Measurements from ENCODE around the gene RPS2. TPM values are rescaled to one million over a fixed set of nuclear protein-coding genes. Genes with fewer than 3 reads are reported as not detected.
A peak's percentile ranks its signal among the peaks of the same experiment; 100 is the strongest.

The RPS2 gene
- total RNA-seq, 1 experiment from 2014 or later: 2,961 TPM

- ChIA-PET CTCF (no interaction called here), POLR2A (no interaction called here)
- Histone ChIP-seq H3K9me3 (no peaks in the 10 kb centered on the region), H3K36me3 (ENCODE audit: control insufficient read depth, insufficient read depth, low read length) (peaks cover 2% of the 10 kb centered on the region; the same call in 1 of the 2 replicates), H3K4me1 (no peaks in the 10 kb centered on the region), H3K27me3 (replicated peaks; ENCODE audit: control insufficient read depth, insufficient read depth, low read length) (no peaks in the 10 kb centered on the region), H3K4me3 (ENCODE audit: low read depth, low read length) (no peak overlapping the region)
- Mint-ChIP-seq H3K4me1 (ENCODE audit: low read depth, unreplicated experiment) (no peaks in the 10 kb centered on the region), H3K9me3 (ENCODE audit: unreplicated experiment) (no peaks in the 10 kb centered on the region), H3K27ac (ENCODE audit: unreplicated experiment) (no peak overlapping the region), H3K36me3 (ENCODE audit: insufficient read depth, unreplicated experiment) (peaks cover 49% of the 10 kb centered on the region), H3K4me3 (ENCODE audit: unreplicated experiment) (no peak overlapping the region), H3K27me3 (ENCODE audit: insufficient read depth, unreplicated experiment) (no peaks in the 10 kb centered on the region)
- no peak for DNase-seq
- TF ChIP-seq, protein P1, sequence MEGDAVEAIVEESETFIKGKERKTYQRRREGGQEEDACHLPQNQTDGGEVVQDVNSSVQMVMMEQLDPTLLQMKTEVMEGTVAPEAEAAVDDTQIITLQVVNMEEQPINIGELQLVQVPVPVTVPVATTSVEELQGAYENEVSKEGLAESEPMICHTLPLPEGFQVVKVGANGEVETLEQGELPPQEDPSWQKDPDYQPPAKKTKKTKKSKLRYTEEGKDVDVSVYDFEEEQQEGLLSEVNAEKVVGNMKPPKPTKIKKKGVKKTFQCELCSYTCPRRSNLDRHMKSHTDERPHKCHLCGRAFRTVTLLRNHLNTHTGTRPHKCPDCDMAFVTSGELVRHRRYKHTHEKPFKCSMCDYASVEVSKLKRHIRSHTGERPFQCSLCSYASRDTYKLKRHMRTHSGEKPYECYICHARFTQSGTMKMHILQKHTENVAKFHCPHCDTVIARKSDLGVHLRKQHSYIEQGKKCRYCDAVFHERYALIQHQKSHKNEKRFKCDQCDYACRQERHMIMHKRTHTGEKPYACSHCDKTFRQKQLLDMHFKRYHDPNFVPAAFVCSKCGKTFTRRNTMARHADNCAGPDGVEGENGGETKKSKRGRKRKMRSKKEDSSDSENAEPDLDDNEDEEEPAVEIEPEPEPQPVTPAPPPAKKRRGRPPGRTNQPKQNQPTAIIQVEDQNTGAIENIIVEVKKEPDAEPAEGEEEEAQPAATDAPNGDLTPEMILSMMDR (IDR thresholded peaks at IDR 0.05; ENCODE audit: insufficient read depth in 1 of 2, low read depth in 1 of 2, low read length in 1 of 2, severe bottlenecking in 1 of 2, unreplicated experiment in 1 of 2): no peak
- BruUV-seq (replicated peaks): TSS peak; percentile 15
- intact Hi-C loops (cut with micrococcal nuclease; ENCODE audit: unreplicated experiment): no loop called here
These were observed 33.8 kb upstream of the RPS2 start for GRCh38 chr16:1998360-1998835.

GRCh38 chr16:1997494-1998359 is 33.1 kb upstream of the RPS2 start:
- CTCF ChIA-PET: no interaction called here
- H3K4me1 ChIP-seq: no peaks in the 10 kb centered on the region
- DNase-seq: no peak
- BruUV-seq (replicated peaks): no TSS peak
- H3K4me1 Mint-ChIP-seq (ENCODE audit: low read depth, unreplicated experiment): no peaks in the 10 kb centered on the region
- H3K4me3 Mint-ChIP-seq (ENCODE audit: unreplicated experiment): no peak overlapping the region
- H3K27me3 ChIP-seq (replicated peaks; ENCODE audit: control insufficient read depth, insufficient read depth, low read length): no peaks in the 10 kb centered on the region
- H3K9me3 Mint-ChIP-seq (ENCODE audit: unreplicated experiment): no peaks in the 10 kb centered on the region
- intact Hi-C loops (cut with micrococcal nuclease; ENCODE audit: unreplicated experiment): no loop called here
- no peak overlapping the region for H3K27ac Mint-ChIP-seq (ENCODE audit: unreplicated experiment)
- no peak overlapping the region for H3K4me3 ChIP-seq (ENCODE audit: low read depth, low read length)
- H3K9me3 ChIP-seq: no peaks in the 10 kb centered on the region
- POLR2A ChIA-PET: no interaction called here
- H3K36me3 ChIP-seq (ENCODE audit: control insufficient read depth, insufficient read depth, low read length): peaks cover 2% of the 10 kb centered on the region; the same call in 1 of the 2 replicates
- H3K27me3 Mint-ChIP-seq (ENCODE audit: insufficient read depth, unreplicated experiment): no peaks in the 10 kb centered on the region
- TF ChIP-seq, protein P1 (IDR thresholded peaks at IDR 0.05; ENCODE audit: insufficient read depth in 1 of 2, low read depth in 1 of 2, low read length in 1 of 2, severe bottlenecking in 1 of 2, unreplicated experiment in 1 of 2): no peak
- H3K36me3 Mint-ChIP-seq (ENCODE audit: insufficient read depth, unreplicated experiment): peaks cover 49% of the 10 kb centered on the region

- Mint-ChIP-seq H3K9me3 (ENCODE audit: unreplicated experiment) (no peaks in the 10 kb centered on the region), H3K36me3 (ENCODE audit: insufficient read depth, unreplicated experiment) (peaks cover 20% of the 10 kb centered on the region), H3K4me3 (ENCODE audit: unreplicated experiment) (peak overlapping the region; percentile 46), H3K4me1 (ENCODE audit: low read depth, unreplicated experiment) (peaks cover 2% of the 10 kb centered on the region), H3K27ac (ENCODE audit: unreplicated experiment) (peak overlapping the region; percentile 39), H3K27me3 (ENCODE audit: insufficient read depth, unreplicated experiment) (no peaks in the 10 kb centered on the region)
- DNase-seq: no peak
- no peak overlapping the region for H3K4me3 ChIP-seq (ENCODE audit: low read depth, low read length)
- BruUV-seq (replicated peaks): no TSS peak
- TF ChIP-seq, protein P1 (IDR thresholded peaks at IDR 0.05; ENCODE audit: insufficient read depth in 1 of 2, low read depth in 1 of 2, low read length in 1 of 2, severe bottlenecking in 1 of 2, unreplicated experiment in 1 of 2): no peak
- peaks cover 8% of the 10 kb centered on the region; the same call in 1 of the 2 replicates for H3K4me1 ChIP-seq
- H3K9me3 ChIP-seq: no peaks in the 10 kb centered on the region
- no peaks in the 10 kb centered on the region for H3K27me3 ChIP-seq (replicated peaks; ENCODE audit: control insufficient read depth, insufficient read depth, low read length)
- CTCF ChIA-PET: interaction anchor here (1.5 kb wide), 1 partner anchor 11 kb away, joined by 4 read pairs; no protein-coding TSS in a partner anchor
- intact Hi-C loops (cut with micrococcal nuclease; ENCODE audit: unreplicated experiment): no loop called here
- no peaks in the 10 kb centered on the region for H3K36me3 ChIP-seq (ENCODE audit: control insufficient read depth, insufficient read depth, low read length)
- POLR2A ChIA-PET: no interaction called here
These were observed 29.1 kb upstream of the RPS2 start for GRCh38 chr16:1993731-1994131.

Data from Caco-2 (cell line).